ENCODE results near the gene TIAM1.

GRCh38 chr21:31253684-31254083, 90.4 kb downstream of the TIAM1 start:
- TF ChIP-seq CTCF (IDR thresholded peaks at IDR 0.05) (no peak), POLR2A (IDR thresholded peaks at IDR 0.05) (no peak), POLR2AphosphoS5 (IDR thresholded peaks at IDR 0.05) (no peak), EP300 (IDR thresholded peaks at IDR 0.05) (no peak)
